Endothelial cell of umbilical vein (primary cell): Measurements from ENCODE around the gene ZNF555. TPM values are rescaled to one million over a fixed set of nuclear protein-coding genes. Genes with fewer than 3 reads are reported as not detected.

Source experiments
- BruUV-seq: library from RNA; stranded (reverse); fragments of 400-500 nt; replicated peaks from 2 replicates; lab custom pipeline; 2021; lab: Mats Ljungman, UMichigan
- CTCF ChIA-PET: fragments of 300-600, 350-600 bp; sonication (Branson Sonifier 250); formaldehyde crosslinking; loops from one replicate; lab custom pipeline; 2021; ENCODE audit warnings: antibody characterized with exemption, inconsistent platforms; lab: Charles Lee
- POLR2A ChIA-PET: fragments of 300-600, 350-600 bp; sonication (Branson Sonifier 250); formaldehyde crosslinking; loops from one replicate; lab custom pipeline; 2021; ENCODE audit warnings: antibody characterized with exemption, inconsistent platforms; lab: Charles Lee
- DNase-seq: peaks from one replicate; pipeline ENCODE4 v3.0.0-alpha.2; 2011; ENCODE audit warnings: low read depth, low spot score
- FAIRE-seq: peaks from 2 replicates; lab custom pipeline; 2011; peaks lifted over from hg19 to GRCh38; lab: Jason Lieb, UNC
- H2AFZ ChIP-seq: 2 replicates; pipeline ENCODE4 v1.6.0; 2012; ENCODE audit warnings: low read depth, low read length, control low read depth, inconsistent platforms
- H3K27ac ChIP-seq: 2 replicates; pipeline ENCODE4 v1.5.1; 2011; ENCODE audit warnings: low read depth, mild to moderate bottlenecking, control low read depth, low read length, moderate library complexity; ENCODE audit not compliant: insufficient read depth
- H3K27me3 ChIP-seq, 2 experiments: 2 replicates each; pipeline versions ENCODE4 v1.6.0 to v1.6.1; 2011; ENCODE audit warnings: low read length in 2 of 2, mixed read lengths in 1 of 2; ENCODE audit not compliant: control insufficient read depth in 2 of 2, insufficient read depth in 2 of 2
- H3K36me3 ChIP-seq, 2 experiments: 2 replicates in 1 of 2; 3 replicates in 1 of 2; pipeline ENCODE4 v1.5.1; 2011; ENCODE audit warnings: low read length in 2 of 2, mild to moderate bottlenecking in 1 of 2, moderate library complexity in 1 of 2; ENCODE audit not compliant: control insufficient read depth in 2 of 2, insufficient read depth in 2 of 2; ENCODE audit errors: extremely low read depth in 1 of 2
- H3K4me1 ChIP-seq: 3 replicates; pipeline ENCODE4 v1.5.1; 2011; ENCODE audit warnings: mild to moderate bottlenecking, low read length; ENCODE audit not compliant: control insufficient read depth, insufficient read depth; ENCODE audit errors: extremely low read depth
- H3K4me2 ChIP-seq: 2 replicates; pipeline ENCODE4 v1.6.1; 2011; ENCODE audit warnings: low read length, control low read depth, mixed read lengths; ENCODE audit not compliant: insufficient read depth
- H3K4me3 ChIP-seq, 3 experiments: fragments of 200-600 bp in 1 of 3; sonication (generic), shearing (Covaris generic) in 1 of 3; replicated peaks in 1 of 3; 2 replicates each; pipeline ENCODE4 v1.5.1; 2011 to 2016; ENCODE audit warnings: control low read depth in 3 of 3, low read length in 3 of 3, mild to moderate bottlenecking in 2 of 3, inconsistent platforms in 1 of 3, low read depth in 1 of 3, moderate library complexity in 1 of 3; ENCODE audit not compliant: insufficient read depth in 1 of 3
- H3K79me2 ChIP-seq: 2 replicates; pipeline ENCODE4 v1.6.0; 2012; ENCODE audit warnings: low read length, inconsistent platforms; ENCODE audit not compliant: control insufficient read depth, insufficient read depth
- H3K9ac ChIP-seq: replicated peaks from 2 replicates; pipeline ENCODE3; 2011; ENCODE audit warnings: low read length, control low read depth; ENCODE audit not compliant: insufficient read depth; ENCODE audit errors: extremely low read depth
- H3K9me1 ChIP-seq: replicated peaks from 3 replicates; pipeline ENCODE4 v1.6.0; 2011; ENCODE audit warnings: mild to moderate bottlenecking, low read length; ENCODE audit not compliant: control insufficient read depth, insufficient read depth; ENCODE audit errors: extremely low read depth
- H3K9me3 ChIP-seq: replicated peaks from 2 replicates; pipeline ENCODE4 v1.5.1; 2012; ENCODE audit warnings: low read length, inconsistent platforms; ENCODE audit not compliant: control insufficient read depth, insufficient read depth
- H4K20me1 ChIP-seq: replicated peaks from 2 replicates; pipeline ENCODE3; 2011; ENCODE audit warnings: mild to moderate bottlenecking, low read length; ENCODE audit not compliant: control insufficient read depth, insufficient read depth; ENCODE audit errors: extremely low read depth
- CTCF ChIP-seq, 2 donors: IDR thresholded peaks; 1 replicate in 1 of 2; 2 replicates in 1 of 2; pipeline ENCODE4 v1.5.1; 2011; ENCODE audit warnings: low read length in 2 of 2, mild to moderate bottlenecking in 2 of 2, moderate library complexity in 2 of 2, control low read depth in 1 of 2, inconsistent platforms in 1 of 2, low read depth in 1 of 2; ENCODE audit not compliant: insufficient read depth in 1 of 2; ENCODE audit errors: extremely low read depth in 1 of 2
- EZH2 ChIP-seq: IDR thresholded peaks from 2 replicates; pipeline ENCODE4 v1.6.1; 2012; ENCODE audit warnings: borderline replicate concordance, low read depth, mild to moderate bottlenecking, moderate library complexity, low read length, inconsistent platforms; ENCODE audit not compliant: severe bottlenecking
- FOS ChIP-seq: IDR thresholded peaks from 2 replicates; pipeline ENCODE4 v1.6.1; 2011; ENCODE audit warnings: mild to moderate bottlenecking, low read length, moderate library complexity, borderline replicate concordance; ENCODE audit not compliant: insufficient read depth
- GATA2 ChIP-seq: IDR thresholded peaks from 2 replicates; pipeline ENCODE4 v1.7.0; 2011; ENCODE audit warnings: low read depth, mild to moderate bottlenecking, moderate library complexity, mixed read lengths, low read length; ENCODE audit not compliant: insufficient read length, insufficient read depth
- JUN ChIP-seq: IDR thresholded peaks from 2 replicates; pipeline ENCODE4 v1.6.1; 2011; ENCODE audit warnings: borderline replicate concordance, low read depth; ENCODE audit not compliant: insufficient read length, insufficient read depth
- MAX ChIP-seq: IDR thresholded peaks from 2 replicates; pipeline ENCODE4 v1.6.1; 2011; ENCODE audit not compliant: insufficient read depth, insufficient read length
- MYC ChIP-seq: IDR thresholded peaks from one replicate; pipeline ENCODE4 v1.6.1; 2011; ENCODE audit warnings: mild to moderate bottlenecking, low read depth, low read length
- POLR2A ChIP-seq: IDR thresholded peaks from 2 replicates; pipeline ENCODE4 v1.6.1; 2012; ENCODE audit warnings: low read depth, mild to moderate bottlenecking, control low read depth, low read length
- POLR2AphosphoS5 ChIP-seq: IDR thresholded peaks from 2 replicates; pipeline ENCODE4 v1.6.1; 2012; ENCODE audit warnings: low read depth, mild to moderate bottlenecking, control low read depth, low read length, moderate library complexity; ENCODE audit not compliant: insufficient read depth
- dilution Hi-C: fragments of 300-500 bp; cut with MboI; formaldehyde crosslinking; loops from one replicate; pipeline ENCODE4 v1.15.0; 2019; ENCODE audit warnings: low sequenced_read_pairs; ENCODE audit not compliant: extremely low pct_ligation_motif_present
- intact Hi-C: fragments of 100-400 bp; cut with micrococcal nuclease; formaldehyde crosslinking; loops from one replicate; pipeline ENCODE4 v1.10.0; 2022
- polyA plus RNA-seq, 4 experiments: library from polyadenylated mRNA; depleted of rRNA in 3 of 4; stranded (reverse) in 3 of 4; unstranded in 1 of 4; fragments of >200 nt; gene quantifications; 2 replicates each; pipeline versions ENCODE4 v1.2.1 to v1.2.3, GENCODE V29; 2011 to 2012; ENCODE audit warnings: missing spikeins in 1 of 4
- total RNA-seq: library from RNA; stranded (reverse); gene quantifications from 2 replicates; pipeline ENCODE4 v1.2.3, GENCODE V29; 2021

Gene ZNF555
- total and polyA plus RNA-seq, 2 donors (not counting 3 experiments of a cell fraction or from before 2014, with no cell fraction given): 1.6 to 5.4 TPM

GRCh38 chr19:2814426-2814825 lies 26.8 kb upstream of the ZNF555 start:
- H3K4me3 ChIP-seq: no peak overlapping the region
- no peak overlapping the region for H3K9ac ChIP-seq
- dilution Hi-C loops (no loop called here), intact Hi-C loops (no loop called here)
- H3K27me3 ChIP-seq: no peaks in the 10 kb centered on the region
- ChIA-PET CTCF (no interaction called here), POLR2A (no interaction called here)
- no peak overlapping the region for H3K27ac ChIP-seq
- DNase-seq: no peak
- FAIRE-seq: no peak
- no peak overlapping the region for H3K4me2 ChIP-seq
- H2AFZ ChIP-seq: no peak overlapping the region
- no peaks in the 10 kb centered on the region for H3K9me1 ChIP-seq
- peaks cover 3% of the 10 kb centered on the region for H3K4me1 ChIP-seq
- H4K20me1 ChIP-seq: no peaks in the 10 kb centered on the region
- H3K36me3 ChIP-seq: peaks cover 0 to 14% of the 10 kb centered on the region in 2 experiments
- no TSS peak for BruUV-seq
- no peaks in the 10 kb centered on the region for H3K9me3 ChIP-seq
- no peak for TF ChIP-seq MYC
- no peak for TF ChIP-seq POLR2A
- no peak for TF ChIP-seq POLR2AphosphoS5
- no peak for TF ChIP-seq FOS
- TF ChIP-seq MAX: no peak
- no peak for TF ChIP-seq GATA2
- no peak for TF ChIP-seq EZH2
- no peak for TF ChIP-seq CTCF (IDR thresholded peaks at IDR 0.05; ENCODE audit: extremely low read depth in 1 of 2, insufficient read depth in 1 of 2, low read depth in 1 of 2, low read length in 2 of 2)
- no peak for TF ChIP-seq JUN
- H3K79me2 ChIP-seq: no peaks in the 10 kb centered on the region
